CD4-positive, alpha-beta T cell treated with Interleukin-6 at 100 ng/mL for 8 hours (primary cell): ENCODE measurements around the gene CACNB2.
"Not testable (repeated sequence)": the region's sequence is repeated elsewhere in the genome, so short reads cannot be mapped to it uniquely, and the experiment has no call there.

ENCODE experiments used
- DNase-seq: peaks from one replicate; pipeline ENCODE4 v3.0.0-alpha.2; 2020; ENCODE audit warnings: mixed read lengths, low spot score

CACNB2 gene

GRCh38 chr10:18145652-18146051, 5.4 kb downstream of the CACNB2 start:
- no peak for DNase-seq

- no peak for DNase-seq
Measured at GRCh38 chr10:18149196-18149800, 9.1 kb downstream of the CACNB2 start.

GRCh38 chr10:18151356-18151890, 11.2 kb downstream of the CACNB2 start:
- no peak for DNase-seq

- DNase-seq: not testable (repeated sequence)
Measured at GRCh38 chr10:18153381-18153780, 13.2 kb downstream of the CACNB2 start.

GRCh38 chr10:18155321-18155720, 15.1 kb downstream of the CACNB2 start:
- DNase-seq: no peak

- DNase-seq: not testable (repeated sequence)
Measured at GRCh38 chr10:18156797-18157196, 16.6 kb downstream of the CACNB2 start.

GRCh38 chr10:18157881-18158280, 17.7 kb downstream of the CACNB2 start:
- DNase-seq: no peak

- no peak for DNase-seq
Measured at GRCh38 chr10:18158773-18159265, 18.6 kb downstream of the CACNB2 start.

- no peak for DNase-seq
Measured at GRCh38 chr10:18159557-18159956, 19.3 kb downstream of the CACNB2 start.

- DNase-seq: no peak
Measured at GRCh38 chr10:18162021-18162627, 21.9 kb downstream of the CACNB2 start.

GRCh38 chr10:18164093-18164492, 23.9 kb downstream of the CACNB2 start:
- no peak for DNase-seq

- DNase-seq: no peak
Measured at GRCh38 chr10:18164748-18165361, 24.6 kb downstream of the CACNB2 start.

GRCh38 chr10:18178854-18179483, 38.7 kb downstream of the CACNB2 start:
- no peak for DNase-seq

GRCh38 chr10:18179891-18180290, 39.7 kb downstream of the CACNB2 start:
- no peak for DNase-seq

- not testable (repeated sequence) for DNase-seq
Measured at GRCh38 chr10:18181382-18181781, 41.2 kb downstream of the CACNB2 start.

- no peak for DNase-seq
Measured at GRCh38 chr10:18185621-18186020, 45.4 kb downstream of the CACNB2 start.

- no peak for DNase-seq
Measured at GRCh38 chr10:18190840-18191239, 50.6 kb downstream of the CACNB2 start.

GRCh38 chr10:18194634-18195033, 54.4 kb downstream of the CACNB2 start:
- DNase-seq: no peak

- DNase-seq: no peak
Measured at GRCh38 chr10:18195060-18195799, 55.0 kb downstream of the CACNB2 start.

- no peak for DNase-seq
Measured at GRCh38 chr10:18196806-18197550, 56.8 kb downstream of the CACNB2 start.

GRCh38 chr10:18197706-18198105, 57.5 kb downstream of the CACNB2 start:
- DNase-seq: no peak
